ENCODE measurements around the gene TLR1.

TLR1 gene

GRCh38 chr4:38831653-38832052, 27.1 kb upstream of the TLR1 start:
- Histone ChIP-seq H3K4me1 (ENCODE audit: low read length) (no peaks in the 10 kb centered on the region), H3K4me2 (ENCODE audit: low read length) (no peak overlapping the region), H3K27me3 (ENCODE audit: low read depth, low read length) (no peaks in the 10 kb centered on the region), H3K9me3 (ENCODE audit: insufficient read depth, low read length) (peaks cover 15% of the 10 kb centered on the region; the same call in 1 of the 2 replicates), H3K27ac (ENCODE audit: low read length) (no peak overlapping the region), H4K20me1 (ENCODE audit: insufficient read depth, low read length) (no peaks in the 10 kb centered on the region), H3K4me3 (ENCODE audit: low read length) (no peak overlapping the region), H3K9ac (ENCODE audit: low read length) (no peak overlapping the region), H3K79me2 (ENCODE audit: low read length) (peaks cover 24% of the 10 kb centered on the region), H3K36me3 (replicated peaks; ENCODE audit: low read depth, low read length) (peaks cover 35% of the 10 kb centered on the region), H2AFZ (ENCODE audit: low read depth, low read length) (no peak overlapping the region)
- TF ChIP-seq EZH2phosphoT487 (IDR thresholded peaks at IDR 0.05; ENCODE audit: low read depth): no peak
- TF ChIP-seq CTCF (IDR thresholded peaks at IDR 0.05; ENCODE audit: low read depth, low read length): no peak

DNA sequence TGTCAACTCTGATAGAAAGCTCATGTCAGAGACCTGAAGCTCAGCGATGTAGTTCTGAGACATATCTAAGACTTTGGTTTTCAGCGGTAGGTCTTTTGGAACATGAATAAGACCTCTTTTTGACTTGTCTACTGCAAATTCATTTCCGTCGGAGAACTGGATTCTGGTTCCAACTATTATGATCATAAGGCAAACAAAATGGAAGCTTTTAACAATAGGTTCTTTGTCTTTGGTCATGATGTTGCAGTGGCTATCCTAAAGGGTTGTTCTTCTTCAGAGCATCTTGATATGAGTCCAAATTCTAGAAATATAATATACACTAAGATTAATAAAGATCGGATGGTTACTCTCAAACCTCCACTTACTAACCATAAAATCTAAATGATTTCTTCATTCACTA, 24.6 kb upstream of the TLR1 start:
- no peak overlapping the region for H3K4me3 ChIP-seq (ENCODE audit: low read length)
- H3K27me3 ChIP-seq (ENCODE audit: low read depth, low read length): no peaks in the 10 kb centered on the region
- no peak overlapping the region for H3K9ac ChIP-seq (ENCODE audit: low read length)
- peaks cover 46% of the 10 kb centered on the region for H3K36me3 ChIP-seq (replicated peaks; ENCODE audit: low read depth, low read length)
- no peaks in the 10 kb centered on the region for H3K4me1 ChIP-seq (ENCODE audit: low read length)
- no peaks in the 10 kb centered on the region for H4K20me1 ChIP-seq (ENCODE audit: insufficient read depth, low read length)
- H3K27ac ChIP-seq (ENCODE audit: low read length): no peak overlapping the region
- TF ChIP-seq EZH2phosphoT487 (IDR thresholded peaks at IDR 0.05; ENCODE audit: low read depth) (no peak), CTCF (IDR thresholded peaks at IDR 0.05; ENCODE audit: low read depth, low read length) (no peak)
- 0 out of 2 replicates have a peak, but pooled peaks cover under 1% of the 10 kb centered on the region for H3K9me3 ChIP-seq (ENCODE audit: insufficient read depth, low read length)
- H2AFZ ChIP-seq (ENCODE audit: low read depth, low read length): no peak overlapping the region
- H3K4me2 ChIP-seq (ENCODE audit: low read length): no peak overlapping the region
- H3K79me2 ChIP-seq (ENCODE audit: low read length): peaks cover 18% of the 10 kb centered on the region

DNA sequence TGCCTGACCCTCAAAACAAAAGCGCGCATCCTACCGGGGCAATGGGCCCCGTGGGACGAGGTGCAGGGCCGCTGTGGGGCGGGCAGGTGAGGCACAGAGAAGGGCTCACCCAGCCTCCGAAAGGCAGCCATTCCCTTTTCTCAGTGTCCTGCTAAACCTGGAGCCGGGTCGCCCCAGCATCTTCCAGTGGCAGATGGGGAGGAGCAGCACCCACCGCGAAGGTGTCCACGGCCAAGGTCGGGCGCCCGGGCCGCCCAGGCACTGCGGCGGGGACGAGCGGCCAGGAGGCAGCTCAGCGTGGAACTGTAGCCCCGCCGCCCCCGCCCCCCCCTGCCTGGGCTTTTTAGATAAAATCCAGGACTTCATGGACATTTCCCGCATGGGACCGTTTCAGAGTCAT, 19.2 kb upstream of the TLR1 start:
- Histone ChIP-seq H2AFZ (ENCODE audit: low read depth, low read length) (no peak overlapping the region), H3K4me2 (ENCODE audit: low read length) (no peak overlapping the region), H3K79me2 (ENCODE audit: low read length) (no peaks in the 10 kb centered on the region), H3K27ac (ENCODE audit: low read length) (no peak overlapping the region), H3K27me3 (ENCODE audit: low read depth, low read length) (no peaks in the 10 kb centered on the region), H3K4me1 (ENCODE audit: low read length) (peaks cover 28% of the 10 kb centered on the region), H3K9me3 (ENCODE audit: insufficient read depth, low read length) (peaks cover 10% of the 10 kb centered on the region; the same call in 1 of the 2 replicates), H3K9ac (ENCODE audit: low read length) (no peak overlapping the region), H4K20me1 (ENCODE audit: insufficient read depth, low read length) (no peaks in the 10 kb centered on the region), H3K4me3 (ENCODE audit: low read length) (no peak overlapping the region), H3K36me3 (replicated peaks; ENCODE audit: low read depth, low read length) (peaks cover 59% of the 10 kb centered on the region)
- TF ChIP-seq CTCF (IDR thresholded peaks at IDR 0.05; ENCODE audit: low read depth, low read length) (no peak), EZH2phosphoT487 (IDR thresholded peaks at IDR 0.05; ENCODE audit: low read depth) (no peak)

DNA sequence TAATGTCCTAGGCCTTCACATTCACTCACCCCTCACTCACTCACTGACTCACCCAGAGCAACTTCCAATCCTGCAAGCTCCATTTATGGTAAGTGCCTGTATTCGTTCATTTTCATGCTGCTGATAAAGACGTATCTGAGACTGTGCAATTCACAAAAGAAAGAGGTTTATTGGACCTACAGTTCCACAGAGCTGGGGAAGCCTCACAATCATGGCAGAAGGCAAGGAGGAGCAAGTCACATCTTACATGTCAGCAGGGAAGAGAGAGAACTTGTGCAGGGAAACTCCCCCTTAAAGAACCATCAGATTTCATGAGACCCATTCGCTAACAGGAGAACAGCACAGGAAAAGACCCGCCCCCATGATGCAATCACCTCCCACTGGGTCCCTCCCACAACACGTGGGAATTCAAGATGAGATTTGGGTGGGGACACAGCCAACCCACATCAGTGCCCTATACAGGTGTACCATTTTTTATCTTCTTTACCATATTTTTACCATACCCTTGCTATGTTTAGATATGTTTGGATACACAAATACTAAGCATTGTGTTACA, 18.2 kb upstream of the TLR1 start:
- H2AFZ ChIP-seq (ENCODE audit: low read depth, low read length): no peak overlapping the region
- no peak overlapping the region for H3K27ac ChIP-seq (ENCODE audit: low read length)
- no peak overlapping the region for H3K4me3 ChIP-seq (ENCODE audit: low read length)
- TF ChIP-seq EZH2phosphoT487 (IDR thresholded peaks at IDR 0.05; ENCODE audit: low read depth) (no peak), CTCF (IDR thresholded peaks at IDR 0.05; ENCODE audit: low read depth, low read length) (no peak)
- H3K36me3 ChIP-seq (replicated peaks; ENCODE audit: low read depth, low read length): peaks cover 53% of the 10 kb centered on the region
- H3K9me3 ChIP-seq (ENCODE audit: insufficient read depth, low read length): peaks cover 10% of the 10 kb centered on the region; the same call in 1 of the 2 replicates
- peaks cover 38% of the 10 kb centered on the region for H3K4me1 ChIP-seq (ENCODE audit: low read length)
- no peaks in the 10 kb centered on the region for H4K20me1 ChIP-seq (ENCODE audit: insufficient read depth, low read length)
- H3K9ac ChIP-seq (ENCODE audit: low read length): no peak overlapping the region
- H3K4me2 ChIP-seq (ENCODE audit: low read length): no peak overlapping the region
- no peaks in the 10 kb centered on the region for H3K27me3 ChIP-seq (ENCODE audit: low read depth, low read length)
- no peaks in the 10 kb centered on the region for H3K79me2 ChIP-seq (ENCODE audit: low read length)
